GM19239 (cell line): ENCODE data around the gene ATP6V1D.
"Not testable (repeated sequence)": the region's sequence is repeated elsewhere in the genome, so short reads cannot be mapped to it uniquely, and the experiment has no call there.

Experiments used
- DNase-seq: peaks from one replicate; pipeline ENCODE4 v3.0.0; 2011; ENCODE audit warnings: low spot score; ENCODE audit not compliant: insufficient read length
- FAIRE-seq: peaks from 2 replicates; lab custom pipeline; 2011; peaks lifted over from hg19 to GRCh38; lab: Jason Lieb, UNC

The ATP6V1D gene

GRCh38 chr14:67371247-67372148 is 11.9 kb upstream of the ATP6V1D start:
- FAIRE-seq (no peak), DNase-seq (no peak)

- no peak for FAIRE-seq
- DNase-seq, result no peak
These were observed 11.2 kb upstream of the ATP6V1D start for GRCh38 chr14:67370830-67371229.

GRCh38 chr14:67365476-67365875 is 5.9 kb upstream of the ATP6V1D start:
- FAIRE-seq (no peak), DNase-seq (no peak)

- DNase-seq (no peak), FAIRE-seq (peak; percentile 48)
These were observed 1.0 kb upstream of the ATP6V1D start for GRCh38 chr14:67360470-67361206.

GRCh38 chr14:67358924-67359774 is 455 bp downstream of the ATP6V1D start:
- no peak for DNase-seq
- FAIRE-seq, result peak; percentile 54

GRCh38 chr14:67357969-67358354 is 1.6 kb downstream of the ATP6V1D start:
- no peak for DNase-seq

GRCh38 chr14:67357186-67357968 is 2.2 kb downstream of the ATP6V1D start:
- DNase-seq (no peak), FAIRE-seq (no peak)

More at GRCh38 chr14:67357969-67358354, 1.6 kb downstream of the ATP6V1D start:
- FAIRE-seq, result no peak

GRCh38 chr14:67352055-67352454 is 7.5 kb downstream of the ATP6V1D start:
- DNase-seq (no peak), FAIRE-seq (no peak)

- FAIRE-seq, result no peak
- DNase-seq, result no peak
These were observed 14.0 kb downstream of the ATP6V1D start for GRCh38 chr14:67345583-67345982.

GRCh38 chr14:67343601-67344230 is 15.9 kb downstream of the ATP6V1D start:
- DNase-seq (no peak), FAIRE-seq (no peak)

GRCh38 chr14:67341231-67341630 is 18.4 kb downstream of the ATP6V1D start:
- FAIRE-seq, DNase-seq: not testable (repeated sequence)

GRCh38 chr14:67335781-67336180 is 23.8 kb downstream of the ATP6V1D start:
- no peak for FAIRE-seq
- DNase-seq, result no peak

GRCh38 chr14:67332468-67332867 is 27.1 kb downstream of the ATP6V1D start:
- DNase-seq, result no peak
- no peak for FAIRE-seq

- DNase-seq, result no peak
- FAIRE-seq, result no peak
These were observed 28.1 kb downstream of the ATP6V1D start for GRCh38 chr14:67331368-67332125.

- not testable (repeated sequence) for FAIRE-seq, DNase-seq
These were observed 29.9 kb downstream of the ATP6V1D start for GRCh38 chr14:67329666-67330065.

GRCh38 chr14:67319142-67319541 is 40.5 kb downstream of the ATP6V1D start:
- FAIRE-seq (no peak), DNase-seq (no peak)

GRCh38 chr14:67317822-67318221 is 41.8 kb downstream of the ATP6V1D start:
- FAIRE-seq (peak; percentile 21), DNase-seq (no peak)

- FAIRE-seq (no peak), DNase-seq (no peak)
These were observed 46.5 kb downstream of the ATP6V1D start for GRCh38 chr14:67313153-67313552.
